Transverse colon (tissue), 4 donors: ENCODE measurements around the gene TRPM3.

Source experiments
- CTCF ChIP-seq, 5 experiments: fragments of 200-600 bp in 3 of 5; fragments of 450-650 bp in 2 of 5; sonication (generic) in 3 of 5; IDR thresholded peaks; 1 replicate in 2 of 5; 2 replicates in 3 of 5; pipeline ENCODE4 v1.5.1; 2016 to 2017; ENCODE audit warnings: antibody characterized with exemption in 5 of 5, inconsistent platforms in 3 of 5, mild to moderate bottlenecking in 2 of 5, moderate library complexity in 1 of 5
- EP300 ChIP-seq: sonication (generic); formaldehyde crosslinking; IDR thresholded peaks from one replicate; pipeline ENCODE4 v1.6.1; 2017; ENCODE audit warnings: antibody characterized with exemption, low read depth
- POLR2A ChIP-seq: fragments of 450-650 bp; IDR thresholded peaks from one replicate; pipeline ENCODE4 v1.6.1; 2016; ENCODE audit warnings: antibody characterized with exemption, mild to moderate bottlenecking, moderate library complexity
- POLR2AphosphoS5 ChIP-seq, 3 donors: sonication (generic); formaldehyde crosslinking; IDR thresholded peaks; one replicate each; pipeline ENCODE4 v1.6.1; 2016; ENCODE audit warnings: antibody characterized with exemption in 3 of 3

- TF ChIP-seq CTCF (IDR thresholded peaks at IDR 0.05) (no peak), POLR2AphosphoS5 (IDR thresholded peaks at IDR 0.05) (no peak), POLR2A (no peak), EP300 (no peak)
Observed at GRCh38 chr9:70597886-70598285, 523.5 kb downstream of the TRPM3 start.
